ENCODE results near the gene FUT8. TPM values are rescaled to one million over a fixed set of nuclear protein-coding genes. Genes with fewer than 3 reads are reported as not detected.

Gene FUT8
- total and polyA plus RNA-seq, 2 of the 8 experiments (the other 6 are each of a cell fraction or from before 2014, with no cell fraction given) = 10.5 to 25.1 TPM

- no peak for TF ChIP-seq CHD2 (IDR thresholded peaks at IDR 0.05; ENCODE audit: low read length)
- no peak for TF ChIP-seq TAF7 (optimal IDR thresholded peaks at IDR 0.05; ENCODE audit: borderline replicate concordance, low read depth, low read length)
- no peak for TF ChIP-seq KDM1A (IDR thresholded peaks at IDR 0.05; ENCODE audit: borderline replicate concordance, low read length)
Observed at GRCh38 chr14:65564370-65564769, 151.8 kb downstream of the FUT8 start (continued).

Measured in H1 (cell line).